IMR-90 (cell line): ENCODE results near the gene CWC22. TPM values are rescaled to one million over a fixed set of nuclear protein-coding genes. Genes with fewer than 3 reads are reported as not detected.

Experiments used
- ATAC-seq: fragments of 200-7000 bp; cut with Tn5 transposase; 2 replicates; pipeline ENCODE4 v1.9.1; 2020; ENCODE audit warnings: low read depth, mild to moderate bottlenecking, moderate library complexity
- BruUV-seq: library from RNA; stranded (reverse); fragments of 400-500 nt; replicated peaks from 2 replicates; lab custom pipeline; 2021; lab: Mats Ljungman, UMichigan
- CTCF ChIA-PET: fragments of 300-600 bp; formaldehyde crosslinking; extraction: SDS; loops from one replicate; lab custom pipeline; 2021; ENCODE audit warnings: antibody characterized with exemption; lab: Yijun Ruan, JAX
- POLR2A ChIA-PET: fragments of 300-600 bp; sonication (Branson Sonifier 250); formaldehyde crosslinking; loops from one replicate; lab custom pipeline; 2022; ENCODE audit warnings: antibody characterized with exemption; ENCODE audit not compliant: unreplicated experiment; lab: Charles Lee
- DNase-seq: peaks from one replicate; pipeline ENCODE4 v3.0.0; 2013
- H2AFZ ChIP-seq: replicated peaks from 2 replicates; pipeline ENCODE3; 2013; ENCODE audit warnings: low read length, mild to moderate bottlenecking; ENCODE audit not compliant: poor library complexity
- H2AK5ac ChIP-seq: 2 replicates; pipeline ENCODE4 v1.6.1; 2013; ENCODE audit warnings: low read depth, low read length, inconsistent platforms
- H2AK9ac ChIP-seq: replicated peaks from 2 replicates; pipeline ENCODE3; 2013; ENCODE audit warnings: mild to moderate bottlenecking, low read depth, low read length, moderate library complexity; ENCODE audit not compliant: poor library complexity
- H2BK120ac ChIP-seq: 2 replicates; pipeline ENCODE4 v1.6.1; 2013; ENCODE audit warnings: low read depth, low read length, inconsistent platforms
- H2BK15ac ChIP-seq: 3 replicates; pipeline ENCODE4 v1.6.1; 2013; ENCODE audit warnings: low read depth, low read length, inconsistent platforms
- H2BK20ac ChIP-seq: 2 replicates; pipeline ENCODE4 v1.6.1; 2013; ENCODE audit warnings: low read depth, mild to moderate bottlenecking, inconsistent platforms, low read length, moderate library complexity
- H2BK5ac ChIP-seq: 2 replicates; pipeline ENCODE4 v1.6.1; 2013; ENCODE audit warnings: mild to moderate bottlenecking, low read depth, low read length, inconsistent platforms; ENCODE audit not compliant: poor library complexity, severe bottlenecking
- H3K14ac ChIP-seq: replicated peaks from 2 replicates; pipeline ENCODE4 v1.6.1; 2013; ENCODE audit warnings: low read depth, low read length, inconsistent platforms
- H3K18ac ChIP-seq: 2 replicates; pipeline ENCODE4 v1.6.1; 2013; ENCODE audit warnings: low read depth, low read length, control low read depth
- H3K23ac ChIP-seq: 2 replicates; pipeline ENCODE4 v1.6.1; 2013; ENCODE audit warnings: low read depth, low read length, inconsistent platforms
- H3K27ac ChIP-seq: 2 replicates; pipeline ENCODE4 v1.5.1; 2013; ENCODE audit warnings: mild to moderate bottlenecking, control low read depth, low read length; ENCODE audit not compliant: insufficient read depth
- H3K27me3 ChIP-seq: 2 replicates; pipeline ENCODE4 v1.6.1; 2013; ENCODE audit warnings: low read length; ENCODE audit not compliant: control insufficient read depth, insufficient read depth
- H3K36me3 ChIP-seq: 2 replicates; pipeline ENCODE4 v1.6.1; 2013; ENCODE audit warnings: low read length, mixed read lengths; ENCODE audit not compliant: control insufficient read depth, insufficient read depth
- H3K4ac ChIP-seq: 2 replicates; pipeline ENCODE4 v1.6.1; 2013; ENCODE audit warnings: low read depth, low read length, inconsistent platforms
- H3K4me1 ChIP-seq: 2 replicates; pipeline ENCODE4 v1.6.1; 2013; ENCODE audit warnings: low read length, mixed read lengths; ENCODE audit not compliant: control insufficient read depth, insufficient read depth
- H3K4me2 ChIP-seq: 2 replicates; pipeline ENCODE4 v1.6.1; 2013; ENCODE audit warnings: low read depth, mild to moderate bottlenecking, control low read depth, low read length, moderate library complexity
- H3K4me3 ChIP-seq: 2 replicates; pipeline ENCODE4 v1.5.1; 2013; ENCODE audit warnings: low read depth, mild to moderate bottlenecking, control low read depth, low read length, moderate library complexity; ENCODE audit not compliant: insufficient read depth
- H3K56ac ChIP-seq: 2 replicates; pipeline ENCODE4 v1.6.1; 2013; ENCODE audit warnings: low read length, inconsistent platforms; ENCODE audit not compliant: insufficient read depth; ENCODE audit errors: extremely low read depth
- H3K79me1 ChIP-seq, 2 experiments: 2 replicates each; pipeline ENCODE4 v1.6.1; 2013; ENCODE audit warnings: low read length in 2 of 2, inconsistent platforms in 1 of 2, low read depth in 1 of 2
- H3K9ac ChIP-seq: 2 replicates; pipeline ENCODE4 v1.6.1; 2013; ENCODE audit warnings: low read depth, low read length, control low read depth
- H3K9me1 ChIP-seq: 2 replicates; pipeline ENCODE4 v1.6.1; 2013; ENCODE audit warnings: low read length, inconsistent platforms; ENCODE audit not compliant: insufficient read depth
- H3K9me3 ChIP-seq: 2 replicates; pipeline ENCODE4 v1.6.1; 2013; ENCODE audit warnings: low read length; ENCODE audit not compliant: control insufficient read depth, insufficient read depth
- H4K20me1 ChIP-seq: 2 replicates; pipeline ENCODE4 v1.6.1; 2013; ENCODE audit warnings: low read length, inconsistent platforms; ENCODE audit not compliant: insufficient read depth
- H4K5ac ChIP-seq: 2 replicates; pipeline ENCODE4 v1.6.1; 2013; ENCODE audit warnings: mild to moderate bottlenecking, low read depth, low read length, control low read depth
- H4K8ac ChIP-seq, 2 experiments: 2 replicates each; pipeline ENCODE4 v1.6.1; 2013; ENCODE audit warnings: low read depth in 2 of 2, low read length in 2 of 2, control low read depth in 1 of 2, inconsistent platforms in 1 of 2
- H4K91ac ChIP-seq: 2 replicates; pipeline ENCODE4 v1.6.1; 2013; ENCODE audit warnings: low read depth, low read length, inconsistent platforms; ENCODE audit not compliant: insufficient read depth
- BHLHE40 ChIP-seq: fragments of 150-350 bp; IDR thresholded peaks from 2 replicates; pipeline ENCODE4 v1.6.1; 2016; ENCODE audit warnings: mild to moderate bottlenecking, low read depth, low read length
- CEBPB ChIP-seq: IDR thresholded peaks from 2 replicates; pipeline ENCODE4 v1.6.1; 2012; ENCODE audit warnings: low read depth, low read length, improper control_type of control experiment
- CTCF ChIP-seq: conservative IDR thresholded peaks from 2 replicates; pipeline ENCODE4 v1.5.1; 2012; ENCODE audit warnings: mild to moderate bottlenecking, low read depth, low read length, improper control_type of control experiment
- FOS ChIP-seq: fragments of 150-350 bp; IDR thresholded peaks from 2 replicates; pipeline ENCODE4 v1.6.1; 2016; ENCODE audit warnings: low read depth, low read length
- MAFK ChIP-seq: IDR thresholded peaks from 2 replicates; pipeline ENCODE4 v1.6.1; 2012; ENCODE audit warnings: low read depth, low read length, improper control_type of control experiment
- MAZ ChIP-seq: IDR thresholded peaks from 2 replicates; pipeline ENCODE4 v1.6.1; 2012; ENCODE audit warnings: low read depth, mild to moderate bottlenecking, low read length, improper control_type of control experiment, moderate library complexity, borderline replicate concordance
- MXI1 ChIP-seq: IDR thresholded peaks from 2 replicates; pipeline ENCODE4 v1.6.1; 2012; ENCODE audit warnings: low read depth, mild to moderate bottlenecking, low read length, moderate library complexity, borderline replicate concordance
- NFE2L2 ChIP-seq: fragments of 150-350 bp; IDR thresholded peaks from 2 replicates; pipeline ENCODE4 v1.6.1; 2016; ENCODE audit warnings: low read depth, mild to moderate bottlenecking, low read length
- POLR2A ChIP-seq: IDR thresholded peaks from 2 replicates; pipeline ENCODE4 v1.6.1; 2012; ENCODE audit warnings: mild to moderate bottlenecking, low read depth, low read length
- RAD21 ChIP-seq: IDR thresholded peaks from 2 replicates; pipeline ENCODE4 v1.6.1; 2012; ENCODE audit warnings: low read length, improper control_type of control experiment
- RCOR1 ChIP-seq: IDR thresholded peaks from 2 replicates; pipeline ENCODE4 v1.6.1; 2012; ENCODE audit warnings: mild to moderate bottlenecking, low read length, improper control_type of control experiment; ENCODE audit not compliant: insufficient replicate concordance
- RFX5 ChIP-seq: IDR thresholded peaks from 2 replicates; pipeline ENCODE4 v1.8.0; 2012; ENCODE audit warnings: low read depth, mild to moderate bottlenecking, low read length, moderate library complexity
- SMC3 ChIP-seq: fragments of 150-350 bp; IDR thresholded peaks from 2 replicates; pipeline ENCODE4 v1.6.1; 2016; ENCODE audit warnings: low read depth, mild to moderate bottlenecking, antibody characterized with exemption, low read length, moderate library complexity
- USF2 ChIP-seq: fragments of 150-350 bp; IDR thresholded peaks from 2 replicates; pipeline ENCODE4 v1.6.1; 2017; ENCODE audit warnings: mild to moderate bottlenecking, antibody characterized with exemption, low read length, low read depth
- WGBS, 2 experiments: methylation state at CpG; one replicate each; pipeline versions ENCODE4 v1.1.5 to v1.1.7; 2013; ENCODE audit warnings: missing lambda C conversion rate in 2 of 2; ENCODE audit not compliant: insufficient read length in 1 of 2; ENCODE audit errors: extremely low coverage in 2 of 2; 5-methylcytosine and 5-hydroxymethylcytosine counted together
- dilution Hi-C: fragments of 300-500 bp; cut with HindIII; formaldehyde crosslinking; loops from one replicate; pipeline ENCODE4 v1.14.3; 2018; ENCODE audit warnings: low sequenced_read_pairs; ENCODE audit not compliant: unreplicated experiment
- in situ Hi-C: fragments of 300-500 bp; cut with MboI; formaldehyde crosslinking; loops from 3 replicates; pipeline ENCODE4 v1.14.3; 2019; ENCODE audit warnings: low sequenced_read_pairs, inconsistent platforms, mixed read lengths
- intact Hi-C: fragments of 100-400 bp; cut with micrococcal nuclease; formaldehyde crosslinking; loops from 2 replicates; pipeline ENCODE4 v1.10.0; 2022
- polyA plus RNA-seq, 3 experiments: library from polyadenylated mRNA; depleted of rRNA; stranded (reverse); fragments of >200 nt; gene quantifications; 2 replicates each; pipeline ENCODE4 v1.2.3, GENCODE V29; 2012; ENCODE audit warnings: low replicate concordance in 1 of 3
- total RNA-seq: library from RNA; depleted of rRNA; stranded (reverse); fragments of >200 nt; gene quantifications from 2 replicates; pipeline ENCODE4 v1.2.3, GENCODE V29; 2012
- TF ChIP-seq, protein P1 (sequence below): fragments of 150-350 bp; IDR thresholded peaks from 2 replicates; pipeline ENCODE4 v1.6.1; 2016; ENCODE audit warnings: low read depth, mild to moderate bottlenecking, low read length, moderate library complexity, borderline replicate concordance

The CWC22 gene
- total and polyA plus RNA-seq, 2 of the 4 experiments (the other 2 are of a cell fraction) = 4.5 to 17.9 TPM

DNA sequence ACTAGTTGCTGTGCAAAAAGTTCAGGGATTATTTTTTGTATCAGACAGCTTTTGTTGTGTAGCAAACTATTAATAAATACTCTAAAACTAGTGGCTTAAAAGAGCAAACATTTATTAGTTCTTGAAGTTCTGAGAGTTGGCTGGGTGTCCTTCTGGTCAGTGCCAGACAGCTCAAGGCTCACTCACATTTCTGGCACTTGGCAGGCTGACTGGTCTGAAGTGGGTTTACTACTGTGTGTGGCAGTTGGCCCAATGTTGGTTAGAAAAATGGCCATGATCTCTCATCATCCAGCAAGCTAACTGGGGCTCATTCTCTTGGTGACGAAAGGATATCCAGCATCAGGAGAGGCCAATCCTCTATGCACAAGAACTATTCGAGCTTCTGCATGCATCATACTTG lies 74.3 kb downstream of the CWC22 start:
- Histone ChIP-seq H2BK120ac (no peak overlapping the region), H3K9ac (no peak overlapping the region), H3K23ac (no peak overlapping the region), H4K5ac (no peak overlapping the region), H3K4me3 (no peak overlapping the region), H3K79me1 (no peaks in the 10 kb centered on the region), H3K18ac (no peak overlapping the region), H2AK5ac (no peak overlapping the region), H3K27me3 (no peaks in the 10 kb centered on the region), H3K4me1 (no peaks in the 10 kb centered on the region), H2AFZ (no peak overlapping the region), H3K4me2 (no peak overlapping the region), H3K4ac (no peak overlapping the region), H4K91ac (no peak overlapping the region), H2BK5ac (no peak overlapping the region), H3K14ac (no peak overlapping the region), H3K27ac (no peak overlapping the region), H2BK20ac (no peak overlapping the region), H3K56ac (no peak overlapping the region), H3K36me3 (no peaks in the 10 kb centered on the region), H4K8ac (no peak overlapping the region), H3K9me3 (no peaks in the 10 kb centered on the region), H2BK15ac (no peak overlapping the region), H2AK9ac (no peak overlapping the region), H4K20me1 (no peaks in the 10 kb centered on the region), H3K9me1 (no peaks in the 10 kb centered on the region)
- in situ Hi-C loops (no loop called here), dilution Hi-C loops (no loop called here), intact Hi-C loops (no loop called here)
- ChIA-PET CTCF (interaction anchor here (0.5 to 0.7 kb wide), 2 partner anchors 22 to 1181 kb away, joined by 3 read pairs; no protein-coding TSS in a partner anchor), POLR2A (no interaction called here)
- no TSS peak for BruUV-seq
- WGBS, 2 experiments = no CpG with 5 or more reads among the region's 2 CpGs
- TF ChIP-seq RFX5 = no peak
- no peak for TF ChIP-seq RAD21
- no peak for TF ChIP-seq SMC3
- no peak for TF ChIP-seq MAZ
- no peak for TF ChIP-seq NFE2L2
- TF ChIP-seq BHLHE40 = no peak
- no peak for TF ChIP-seq CEBPB
- TF ChIP-seq POLR2A = no peak
- TF ChIP-seq RCOR1 = no peak
- TF ChIP-seq FOS = no peak
- no peak for TF ChIP-seq MAFK
- TF ChIP-seq USF2 = no peak
- no peak for TF ChIP-seq MXI1
- TF ChIP-seq, protein P1, sequence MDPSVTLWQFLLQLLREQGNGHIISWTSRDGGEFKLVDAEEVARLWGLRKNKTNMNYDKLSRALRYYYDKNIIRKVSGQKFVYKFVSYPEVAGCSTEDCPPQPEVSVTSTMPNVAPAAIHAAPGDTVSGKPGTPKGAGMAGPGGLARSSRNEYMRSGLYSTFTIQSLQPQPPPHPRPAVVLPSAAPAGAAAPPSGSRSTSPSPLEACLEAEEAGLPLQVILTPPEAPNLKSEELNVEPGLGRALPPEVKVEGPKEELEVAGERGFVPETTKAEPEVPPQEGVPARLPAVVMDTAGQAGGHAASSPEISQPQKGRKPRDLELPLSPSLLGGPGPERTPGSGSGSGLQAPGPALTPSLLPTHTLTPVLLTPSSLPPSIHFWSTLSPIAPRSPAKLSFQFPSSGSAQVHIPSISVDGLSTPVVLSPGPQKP = no peak
- no peak for TF ChIP-seq CTCF
- ATAC-seq (no peak), DNase-seq (no peak)
